GM12878 (cell line): ENCODE measurements around the gene RAD51. TPM values are rescaled to one million over a fixed set of nuclear protein-coding genes. Genes with fewer than 3 reads are reported as not detected.

Source experiments
- ATAC-seq: fragments of 200-7000 bp; cut with Tn5 transposase; 3 replicates; pipeline ENCODE4 v1.9.1; 2020; ENCODE audit warnings: mild to moderate bottlenecking, moderate library complexity
- BruUV-seq: library from RNA; stranded (reverse); fragments of 400-500 nt; replicated peaks from 2 replicates; lab custom pipeline; 2021; lab: Mats Ljungman, UMichigan
- CTCF ChIA-PET: fragments of 300-600 bp; sonication (Branson Sonifier 250); formaldehyde crosslinking; extraction: SDS; loops from one replicate; lab custom pipeline; 2021; ENCODE audit warnings: inconsistent platforms; lab: Yijun Ruan, JAX
- POLR2A ChIA-PET: fragments of 350-600 bp; formaldehyde crosslinking; extraction: SDS; loops from one replicate; lab custom pipeline; 2021; ENCODE audit warnings: inconsistent platforms; lab: Charles Lee
- RAD21 ChIA-PET: fragments of 300-600 bp; sonication (Branson Sonifier 250); formaldehyde crosslinking; loops from one replicate; lab custom pipeline; 2023; ENCODE audit warnings: antibody characterized with exemption; ENCODE audit not compliant: unreplicated experiment; lab: Charles Lee
- SMC1A ChIA-PET: fragments of 300-600 bp; sonication (Branson Sonifier 250); formaldehyde crosslinking; loops from one replicate; lab custom pipeline; 2023; ENCODE audit not compliant: unreplicated experiment, uncharacterized antibody; lab: Charles Lee
- DNase-seq: peaks from one replicate; pipeline ENCODE4 v3.0.0-alpha.2; 2011; ENCODE audit warnings: low read depth, low spot score
- FAIRE-seq: peaks from 3 replicates; lab custom pipeline; 2011; peaks lifted over from hg19 to GRCh38; lab: Jason Lieb, UNC
- H2AFZ ChIP-seq: 2 replicates; pipeline ENCODE4 v1.6.0; 2011; ENCODE audit warnings: low read depth, low read length, control low read depth; ENCODE audit not compliant: control insufficient read depth
- H3K27ac ChIP-seq: 2 replicates; pipeline ENCODE4 v1.5.1; 2011; ENCODE audit warnings: control low read depth; ENCODE audit not compliant: control insufficient read depth, insufficient read depth
- H3K27me3 ChIP-seq, 2 experiments: replicated peaks in 1 of 2; 2 replicates each; pipeline versions ENCODE4 v1.6.0 to v1.6.1; 2011; ENCODE audit warnings: low read length in 1 of 2; ENCODE audit not compliant: control insufficient read depth in 2 of 2, insufficient read depth in 2 of 2
- H3K36me3 ChIP-seq, 2 experiments: 2 replicates each; pipeline ENCODE4 v1.5.1; 2011; ENCODE audit warnings: low read length in 1 of 2; ENCODE audit not compliant: control insufficient read depth in 2 of 2, insufficient read depth in 2 of 2
- H3K4me1 ChIP-seq: 2 replicates; pipeline ENCODE4 v1.6.1; 2011; ENCODE audit warnings: mild to moderate bottlenecking, low read length, moderate library complexity, mixed read lengths; ENCODE audit not compliant: control insufficient read depth, insufficient read depth
- H3K4me2 ChIP-seq: 2 replicates; pipeline ENCODE4 v1.6.0; 2011; ENCODE audit warnings: control low read depth; ENCODE audit not compliant: control insufficient read depth, insufficient read depth
- H3K4me3 ChIP-seq: fragments of 200-600 bp; sonication (generic); 2 replicates; pipeline ENCODE4 v1.5.1; 2016
- H3K79me2 ChIP-seq: 2 replicates; pipeline ENCODE4 v1.6.0; 2011; ENCODE audit warnings: low read length; ENCODE audit not compliant: control insufficient read depth, insufficient read depth
- H3K9ac ChIP-seq: 2 replicates; pipeline ENCODE4 v1.8.0; 2011; ENCODE audit warnings: low read length, control low read depth, mixed read lengths; ENCODE audit not compliant: control insufficient read depth, insufficient read depth
- H3K9me3 ChIP-seq: replicated peaks from 3 replicates; pipeline ENCODE4 v1.5.1; 2011; ENCODE audit warnings: mild to moderate bottlenecking, low read length; ENCODE audit not compliant: control insufficient read depth, insufficient read depth
- H4K20me1 ChIP-seq: 2 replicates; pipeline ENCODE4 v1.6.0; 2011; ENCODE audit not compliant: control insufficient read depth, insufficient read depth
- DPF2 ChIP-seq: fragments of 450-650 bp; IDR thresholded peaks from 2 replicates; pipeline ENCODE4 v1.6.1; 2017; ENCODE audit warnings: mild to moderate bottlenecking
- RUNX3 ChIP-seq: IDR thresholded peaks from 2 replicates; pipeline ENCODE4 v1.6.1; 2012; ENCODE audit warnings: low read length, inconsistent platforms
- SIN3A ChIP-seq: IDR thresholded peaks from 2 replicates; pipeline ENCODE4 v1.6.1; 2012; ENCODE audit warnings: low read depth, low read length, improper control_type of control experiment
- SMAD1 ChIP-seq: fragments of 450-650 bp; IDR thresholded peaks from 2 replicates; pipeline ENCODE4 v1.6.1; 2018; ENCODE audit warnings: mild to moderate bottlenecking, low read depth; ENCODE audit not compliant: partially characterized antibody
- WGBS: methylation state at CpG from one replicate; pipeline ENCODE4 v1.1.6; 2016; ENCODE audit warnings: low lambda C conversion rate; ENCODE audit not compliant: insufficient replicate concordance, insufficient coverage; ENCODE audit errors: missing lambda C conversion rate; 5-methylcytosine and 5-hydroxymethylcytosine counted together
- in situ Hi-C: fragments of 300-500 bp; cut with MboI; formaldehyde crosslinking; loops from 9 replicates; pipeline ENCODE4 v1.14.3; 2018; ENCODE audit warnings: mixed read lengths
- intact Hi-C: fragments of 100-400 bp; cut with micrococcal nuclease; formaldehyde crosslinking; loops from one replicate; pipeline ENCODE4 v1.14.2; 2022; ENCODE audit not compliant: unreplicated experiment
- polyA plus RNA-seq, 11 experiments: library from polyadenylated mRNA; depleted of rRNA in 4 of 11; unstranded in 6 of 11; stranded (reverse) in 5 of 11; fragments of >200 nt; fragmentation: Nextera tagmentation in 4 of 11; fragmentation: Illumina TruSeq in 1 of 11; extraction: Ambion mirVana in 4 of 11; extraction: Trizol in 1 of 11; gene quantifications; 1 replicate in 1 of 11; 2 replicates in 10 of 11; pipeline versions ENCODE4 v1.2.1 to v1.2.3, GENCODE V29; 2011 to 2016; ENCODE audit warnings: inconsistent platforms in 2 of 11, missing spikeins in 2 of 11, low read depth in 1 of 11
- total RNA-seq, 4 experiments: library from RNA; depleted of rRNA in 3 of 4; stranded (reverse); fragments of >200 nt in 3 of 4; fragmentation: Illumina TruSeq in 1 of 4; extraction: Trizol in 1 of 4; gene quantifications; 2 replicates each; pipeline versions ENCODE4 v1.2.1 to v1.2.3, GENCODE V29; 2013 to 2021
- TF ChIP-seq, protein P1 (sequence below): fragments of 450-650 bp; formaldehyde crosslinking; IDR thresholded peaks from 2 replicates; pipeline ENCODE4 v1.5.0; 2022; ENCODE audit warnings: mild to moderate bottlenecking, missing genetic modification characterization

RAD51 gene
- total and polyA plus RNA-seq, 10 of the 15 experiments (the other 5 are each of a cell fraction or from before 2014, with no cell fraction given) = 13.1 to 55.0 (median 30.6) TPM

DNA sequence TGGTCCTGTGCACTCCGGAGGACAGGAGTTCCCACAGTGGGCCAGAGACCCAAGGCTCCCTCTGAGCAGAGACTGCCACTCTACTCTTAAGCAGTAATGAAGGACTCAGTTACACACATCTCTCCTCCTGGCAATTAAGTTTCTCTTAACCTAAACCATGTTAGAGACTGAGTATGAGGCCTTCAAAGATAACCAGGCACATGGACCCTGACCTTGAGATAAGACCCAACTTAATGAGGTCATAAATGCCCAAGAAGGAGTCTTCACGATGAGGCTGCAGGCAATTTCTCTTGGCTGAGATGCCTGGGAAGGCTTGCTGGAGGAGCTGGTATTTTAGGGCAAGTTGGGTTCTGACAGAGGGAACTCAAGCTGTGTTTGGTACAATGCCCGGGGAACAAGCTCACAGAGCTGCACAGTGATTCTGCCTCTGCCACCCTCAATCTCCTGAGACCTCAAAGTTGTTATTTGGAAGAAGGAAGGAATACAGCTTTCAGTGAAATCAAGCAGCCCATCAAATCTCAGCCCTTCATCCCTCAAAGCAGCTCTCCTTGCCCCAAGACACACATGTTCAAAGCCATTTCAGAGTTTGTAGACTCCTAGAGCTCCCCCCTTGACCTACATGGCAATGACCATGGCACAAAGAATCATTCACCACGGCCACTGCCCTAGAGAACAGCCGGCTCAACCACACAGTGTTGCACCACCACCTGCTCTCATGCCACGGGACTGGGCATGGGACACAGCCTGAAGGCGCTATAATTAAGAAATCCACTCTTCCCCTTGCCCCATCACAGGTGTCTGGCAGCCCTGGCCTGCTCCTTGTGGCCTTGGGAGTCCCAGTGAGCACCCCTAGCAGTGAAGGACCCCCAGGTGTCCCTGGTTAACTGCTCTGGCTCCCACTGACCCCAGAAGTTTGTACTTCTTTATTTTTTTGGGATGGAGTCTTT lies 53.0 kb downstream of the RAD51 start:
- Histone ChIP-seq H3K4me1 (peaks cover 9% of the 10 kb centered on the region), H3K79me2 (peaks cover 9% of the 10 kb centered on the region), H4K20me1 (no peaks in the 10 kb centered on the region), H3K4me2 (no peak overlapping the region), H2AFZ (no peak overlapping the region), H3K9ac (no peak overlapping the region)
- 79% methylated on average over 7 of the region's 7 CpGs for WGBS
- POLR2A ChIA-PET = interaction anchor here (1.0 kb wide), 1 partner anchor 14 kb away, joined by 3 read pairs; no protein-coding TSS in a partner anchor
- no TSS peak for BruUV-seq
- in situ Hi-C loops = no loop called here
- CTCF ChIA-PET = interaction anchor here (0.5 to 3.2 kb wide), 10 partner anchors 21 to 689 kb away, joined by 3 to 37 read pairs (median 4); partner anchors contain the start of gene VPS18
- TF ChIP-seq, protein P1, sequence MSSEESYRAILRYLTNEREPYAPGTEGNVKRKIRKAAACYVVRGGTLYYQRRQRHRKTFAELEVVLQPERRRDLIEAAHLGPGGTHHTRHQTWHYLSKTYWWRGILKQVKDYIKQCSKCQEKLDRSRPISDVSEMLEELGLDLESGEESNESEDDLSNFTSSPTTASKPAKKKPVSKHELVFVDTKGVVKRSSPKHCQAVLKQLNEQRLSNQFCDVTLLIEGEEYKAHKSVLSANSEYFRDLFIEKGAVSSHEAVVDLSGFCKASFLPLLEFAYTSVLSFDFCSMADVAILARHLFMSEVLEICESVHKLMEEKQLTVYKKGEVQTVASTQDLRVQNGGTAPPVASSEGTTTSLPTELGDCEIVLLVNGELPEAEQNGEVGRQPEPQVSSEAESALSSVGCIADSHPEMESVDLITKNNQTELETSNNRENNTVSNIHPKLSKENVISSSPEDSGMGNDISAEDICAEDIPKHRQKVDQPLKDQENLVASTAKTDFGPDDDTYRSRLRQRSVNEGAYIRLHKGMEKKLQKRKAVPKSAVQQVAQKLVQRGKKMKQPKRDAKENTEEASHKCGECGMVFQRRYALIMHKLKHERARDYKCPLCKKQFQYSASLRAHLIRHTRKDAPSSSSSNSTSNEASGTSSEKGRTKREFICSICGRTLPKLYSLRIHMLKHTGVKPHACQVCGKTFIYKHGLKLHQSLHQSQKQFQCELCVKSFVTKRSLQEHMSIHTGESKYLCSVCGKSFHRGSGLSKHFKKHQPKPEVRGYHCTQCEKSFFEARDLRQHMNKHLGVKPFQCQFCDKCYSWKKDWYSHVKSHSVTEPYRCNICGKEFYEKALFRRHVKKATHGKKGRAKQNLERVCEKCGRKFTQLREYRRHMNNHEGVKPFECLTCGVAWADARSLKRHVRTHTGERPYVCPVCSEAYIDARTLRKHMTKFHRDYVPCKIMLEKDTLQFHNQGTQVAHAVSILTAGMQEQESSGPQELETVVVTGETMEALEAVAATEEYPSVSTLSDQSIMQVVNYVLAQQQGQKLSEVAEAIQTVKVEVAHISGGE (CRISPR knock-in tag) = no peak
- TF ChIP-seq RUNX3 (no peak), SMAD1 (no peak), SIN3A (no peak), DPF2 (no peak)
- TF ChIP-seq, all 136 proteins: peak for 0
- no peak for FAIRE-seq
- ATAC-seq = no peak
- Histone ChIP-seq H3K4me3 (no peak overlapping the region), H3K36me3 (peaks cover 18 to 20% of the 10 kb centered on the region in 2 experiments), H3K27ac (no peak overlapping the region), H3K9me3 (no peaks in the 10 kb centered on the region), H3K27me3 (no peaks in the 10 kb centered on the region)
- RAD21 ChIA-PET = interaction anchor here (0.6 to 2.3 kb wide), 6 partner anchors 9 to 158 kb away, joined by 3 to 14 read pairs (median 3); partner anchors contain the start of gene SPINT1
- intact Hi-C loops = loop anchor here (5.0 kb wide), 1 partner anchor 34 kb away; no protein-coding TSS in a partner anchor
- SMC1A ChIA-PET = interaction anchor here (0.8 to 2.3 kb wide), 6 partner anchors 23 to 221 kb away, joined by 3 to 22 read pairs (median 4); no protein-coding TSS in a partner anchor
- no peak for DNase-seq
